ENCODE results near the gene SERPINI1. TPM values are rescaled to one million over a fixed set of nuclear protein-coding genes. Genes with fewer than 3 reads are reported as not detected.

The SERPINI1 gene
- total and polyA plus RNA-seq, 4 experiments from 2014 or later: 4.3 to 16.9 (median 9.8) TPM

- ChIA-PET CTCF (ENCODE audit: partially characterized antibody) (no interaction called here), POLR2A (ENCODE audit: partially characterized antibody) (no interaction called here)
- no peak overlapping the region for H3K4me3 ChIP-seq (ENCODE audit: low read length in 2 of 2)
- no peaks in the 10 kb centered on the region for H3K27me3 ChIP-seq (ENCODE audit: insufficient read depth, low read length)
- H3K4me3 Mint-ChIP-seq: no peak overlapping the region
- no peak overlapping the region for H3K27ac Mint-ChIP-seq
- no peaks in the 10 kb centered on the region for H3K36me3 Mint-ChIP-seq
- no peaks in the 10 kb centered on the region for H3K4me1 Mint-ChIP-seq
- no peak for DNase-seq
- no peaks in the 10 kb centered on the region for H3K4me1 ChIP-seq (ENCODE audit: insufficient read depth, low read length)
- no peaks in the 10 kb centered on the region for H3K36me3 ChIP-seq (ENCODE audit: insufficient read depth, low read length)
- no peaks in the 10 kb centered on the region for H3K9me3 ChIP-seq (ENCODE audit: control insufficient read depth in 1 of 2, low read length in 2 of 2)
- H3K27me3 Mint-ChIP-seq: peaks cover 1 to 5% of the 10 kb centered on the region in 2 donors
- intact Hi-C loops (cut with micrococcal nuclease): no loop called here
- no peak overlapping the region for H3K27ac ChIP-seq (ENCODE audit: low read depth, low read length)
- no peaks in the 10 kb centered on the region for H3K9me3 Mint-ChIP-seq
These were observed 123.3 kb downstream of the SERPINI1 start for GRCh38 chr3:167858865-167859264.

- DNase-seq: no peak
- H3K36me3 Mint-ChIP-seq: no peaks in the 10 kb centered on the region
- intact Hi-C loops (cut with micrococcal nuclease): no loop called here
- Histone ChIP-seq H3K9me3 (ENCODE audit: control insufficient read depth in 1 of 2, low read length in 2 of 2) (no peaks in the 10 kb centered on the region), H3K27me3 (ENCODE audit: insufficient read depth, low read length) (no peaks in the 10 kb centered on the region), H3K36me3 (ENCODE audit: insufficient read depth, low read length) (no peaks in the 10 kb centered on the region), H3K4me3 (ENCODE audit: low read length in 2 of 2) (no peak overlapping the region), H3K4me1 (ENCODE audit: insufficient read depth, low read length) (no peaks in the 10 kb centered on the region), H3K27ac (ENCODE audit: low read depth, low read length) (no peak overlapping the region)
- no peak overlapping the region for H3K27ac Mint-ChIP-seq
- H3K4me3 Mint-ChIP-seq: no peak overlapping the region
- no peaks in the 10 kb centered on the region for H3K9me3 Mint-ChIP-seq
- peaks cover 1 to 5% of the 10 kb centered on the region in 2 donors for H3K27me3 Mint-ChIP-seq
- CTCF ChIA-PET (ENCODE audit: partially characterized antibody): no interaction called here
- H3K4me1 Mint-ChIP-seq: no peaks in the 10 kb centered on the region
- POLR2A ChIA-PET (ENCODE audit: partially characterized antibody): no interaction called here
These were observed 124.1 kb downstream of the SERPINI1 start for GRCh38 chr3:167859610-167860009.

GRCh38 chr3:167861649-167862048 is 126.1 kb downstream of the SERPINI1 start:
- no peak overlapping the region for H3K27ac ChIP-seq (ENCODE audit: low read depth, low read length)
- no peaks in the 10 kb centered on the region for H3K4me1 Mint-ChIP-seq
- no peaks in the 10 kb centered on the region for H3K36me3 ChIP-seq (ENCODE audit: insufficient read depth, low read length)
- no peak for DNase-seq
- POLR2A ChIA-PET (ENCODE audit: partially characterized antibody): no interaction called here
- no peaks in the 10 kb centered on the region for H3K27me3 ChIP-seq (ENCODE audit: insufficient read depth, low read length)
- H3K27me3 Mint-ChIP-seq: peaks cover 1 to 2% of the 10 kb centered on the region in 2 donors
- no peak overlapping the region for H3K4me3 ChIP-seq (ENCODE audit: low read length in 2 of 2)
- no peaks in the 10 kb centered on the region for H3K4me1 ChIP-seq (ENCODE audit: insufficient read depth, low read length)
- no peaks in the 10 kb centered on the region for H3K36me3 Mint-ChIP-seq
- CTCF ChIA-PET (ENCODE audit: partially characterized antibody): no interaction called here
- intact Hi-C loops (cut with micrococcal nuclease): no loop called here
- no peaks in the 10 kb centered on the region for H3K9me3 ChIP-seq (ENCODE audit: control insufficient read depth in 1 of 2, low read length in 2 of 2)
- H3K27ac Mint-ChIP-seq: no peak overlapping the region
- no peak overlapping the region for H3K4me3 Mint-ChIP-seq
- no peaks in the 10 kb centered on the region for H3K9me3 Mint-ChIP-seq

- no peak for DNase-seq
- no peaks in the 10 kb centered on the region for H3K36me3 ChIP-seq (ENCODE audit: insufficient read depth, low read length)
- intact Hi-C loops (cut with micrococcal nuclease): no loop called here
- Mint-ChIP-seq H3K36me3 (no peaks in the 10 kb centered on the region), H3K27me3 (peaks cover 1 to 2% of the 10 kb centered on the region in 2 donors), H3K4me1 (no peaks in the 10 kb centered on the region), H3K9me3 (no peaks in the 10 kb centered on the region), H3K27ac (no peak overlapping the region), H3K4me3 (no peak overlapping the region)
- no peaks in the 10 kb centered on the region for H3K9me3 ChIP-seq (ENCODE audit: control insufficient read depth in 1 of 2, low read length in 2 of 2)
- ChIA-PET POLR2A (ENCODE audit: partially characterized antibody) (no interaction called here), CTCF (ENCODE audit: partially characterized antibody) (no interaction called here)
- H3K4me3 ChIP-seq (ENCODE audit: low read length in 2 of 2): no peak overlapping the region
- H3K4me1 ChIP-seq (ENCODE audit: insufficient read depth, low read length): no peaks in the 10 kb centered on the region
- no peaks in the 10 kb centered on the region for H3K27me3 ChIP-seq (ENCODE audit: insufficient read depth, low read length)
- H3K27ac ChIP-seq (ENCODE audit: low read depth, low read length): no peak overlapping the region
These were observed 126.7 kb downstream of the SERPINI1 start for GRCh38 chr3:167862104-167862730.

GRCh38 chr3:167863811-167864551 is 128.5 kb downstream of the SERPINI1 start:
- no peak for DNase-seq
- Histone ChIP-seq H3K27ac (ENCODE audit: low read depth, low read length) (no peak overlapping the region), H3K4me3 (ENCODE audit: low read length in 2 of 2) (no peak overlapping the region), H3K27me3 (ENCODE audit: insufficient read depth, low read length) (peaks cover 4% of the 10 kb centered on the region), H3K36me3 (ENCODE audit: insufficient read depth, low read length) (no peaks in the 10 kb centered on the region), H3K4me1 (ENCODE audit: insufficient read depth, low read length) (no peaks in the 10 kb centered on the region), H3K9me3 (ENCODE audit: control insufficient read depth in 1 of 2, low read length in 2 of 2) (no peaks in the 10 kb centered on the region)
- Mint-ChIP-seq H3K9me3 (peaks cover 0 to 3% (median 0%) of the 10 kb centered on the region in 8 donors), H3K4me3 (no peak overlapping the region), H3K27me3 (peaks cover 1 to 2% of the 10 kb centered on the region in 2 donors), H3K4me1 (no peaks in the 10 kb centered on the region), H3K27ac (no peak overlapping the region), H3K36me3 (no peaks in the 10 kb centered on the region)
- CTCF ChIA-PET (ENCODE audit: partially characterized antibody): no interaction called here
- POLR2A ChIA-PET (ENCODE audit: partially characterized antibody): no interaction called here
- intact Hi-C loops (cut with micrococcal nuclease): no loop called here

GRCh38 chr3:167864552-167864874 is 129.0 kb downstream of the SERPINI1 start:
- ChIA-PET CTCF (ENCODE audit: partially characterized antibody) (no interaction called here), POLR2A (ENCODE audit: partially characterized antibody) (no interaction called here)
- Mint-ChIP-seq H3K4me1 (no peaks in the 10 kb centered on the region), H3K27ac (no peak overlapping the region), H3K4me3 (no peak overlapping the region), H3K36me3 (no peaks in the 10 kb centered on the region), H3K27me3 (peaks cover 1 to 2% of the 10 kb centered on the region in 2 donors), H3K9me3 (peaks cover 0 to 3% (median 0%) of the 10 kb centered on the region in 8 donors)
- DNase-seq: no peak
- Histone ChIP-seq H3K4me1 (ENCODE audit: insufficient read depth, low read length) (no peaks in the 10 kb centered on the region), H3K27ac (ENCODE audit: low read depth, low read length) (no peak overlapping the region), H3K27me3 (ENCODE audit: insufficient read depth, low read length) (peaks cover 4% of the 10 kb centered on the region), H3K9me3 (ENCODE audit: control insufficient read depth in 1 of 2, low read length in 2 of 2) (no peaks in the 10 kb centered on the region), H3K36me3 (ENCODE audit: insufficient read depth, low read length) (no peaks in the 10 kb centered on the region), H3K4me3 (ENCODE audit: low read length in 2 of 2) (no peak overlapping the region)
- intact Hi-C loops (cut with micrococcal nuclease): no loop called here

DNA sequence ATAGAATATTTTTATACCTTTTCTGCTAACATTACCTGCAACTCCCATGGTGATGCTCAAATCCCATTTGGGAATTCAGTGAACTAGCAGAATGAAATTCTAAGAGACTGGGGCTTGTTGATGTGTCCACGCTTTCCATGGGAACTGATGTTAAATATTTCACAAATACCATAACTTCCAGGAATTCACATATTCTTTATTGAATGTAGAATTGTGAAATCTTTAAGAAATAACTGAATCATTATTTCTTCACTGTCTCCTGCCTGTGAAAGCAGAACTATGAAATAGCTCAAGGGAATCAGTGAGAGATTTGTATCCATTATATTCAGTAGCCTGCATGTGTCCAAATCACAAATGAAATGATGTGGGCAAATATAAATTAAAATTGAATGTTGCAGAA is 130.8 kb downstream of the SERPINI1 start:
- H3K36me3 Mint-ChIP-seq: no peaks in the 10 kb centered on the region
- Histone ChIP-seq H3K4me3 (ENCODE audit: low read length in 2 of 2) (no peak overlapping the region), H3K27ac (ENCODE audit: low read depth, low read length) (no peak overlapping the region), H3K9me3 (ENCODE audit: control insufficient read depth in 1 of 2, low read length in 2 of 2) (no peaks in the 10 kb centered on the region), H3K27me3 (ENCODE audit: insufficient read depth, low read length) (peaks cover 4% of the 10 kb centered on the region), H3K36me3 (ENCODE audit: insufficient read depth, low read length) (no peaks in the 10 kb centered on the region), H3K4me1 (ENCODE audit: insufficient read depth, low read length) (no peaks in the 10 kb centered on the region)
- H3K4me3 Mint-ChIP-seq: no peak overlapping the region
- H3K9me3 Mint-ChIP-seq: peaks cover 0 to 3% (median 0%) of the 10 kb centered on the region in 8 donors
- H3K27ac Mint-ChIP-seq: no peak overlapping the region
- DNase-seq: no peak
- intact Hi-C loops (cut with micrococcal nuclease): no loop called here
- no peaks in the 10 kb centered on the region for H3K4me1 Mint-ChIP-seq
- H3K27me3 Mint-ChIP-seq: peaks cover 0 to 1% of the 10 kb centered on the region in 2 donors
- CTCF ChIA-PET (ENCODE audit: partially characterized antibody): no interaction called here
- POLR2A ChIA-PET (ENCODE audit: partially characterized antibody): no interaction called here

Measured in CD4-positive, alpha-beta memory T cell (primary cell).